ENCODE results near the gene KRT32.
"Not testable (repeated sequence)": the region's sequence is repeated elsewhere in the genome, so short reads cannot be mapped to it uniquely, and the experiment has no call there.

Gene KRT32

GRCh38 chr17:41424111-41424635 lies 43.0 kb downstream of the KRT32 start, which contains the start of gene KRT37:
KRT37 (minus strand) TSS chr17:41424585; CDS start chr17:41424523, 62 bp downstream.
- DNase-seq = no peak

GRCh38 chr17:41422586-41422985 lies 44.6 kb downstream of the KRT32 start:
- not testable (repeated sequence) for DNase-seq

GRCh38 chr17:41421617-41422016 lies 45.6 kb downstream of the KRT32 start:
- no peak for DNase-seq

GRCh38 chr17:41421116-41421515 lies 46.1 kb downstream of the KRT32 start:
- DNase-seq = no peak

- no peak for DNase-seq
Measured at GRCh38 chr17:41420134-41420533, 47.1 kb downstream of the KRT32 start.

- no peak for DNase-seq
Measured at GRCh38 chr17:41419716-41420115, 47.5 kb downstream of the KRT32 start.

GRCh38 chr17:41418116-41418860 lies 48.9 kb downstream of the KRT32 start:
- DNase-seq = no peak

GRCh38 chr17:41417576-41418015 lies 49.6 kb downstream of the KRT32 start:
- no peak for DNase-seq

- DNase-seq = no peak
Measured at GRCh38 chr17:41417127-41417526, 50.1 kb downstream of the KRT32 start.

GRCh38 chr17:41416479-41416878 lies 50.7 kb downstream of the KRT32 start:
- DNase-seq = no peak

GRCh38 chr17:41415833-41416335 lies 51.3 kb downstream of the KRT32 start:
- DNase-seq = no peak

GRCh38 chr17:41415411-41415810 lies 51.8 kb downstream of the KRT32 start:
- no peak for DNase-seq

- DNase-seq = no peak
Measured at GRCh38 chr17:41413982-41414381, 53.2 kb downstream of the KRT32 start.

- DNase-seq = no peak
Measured at GRCh38 chr17:41413353-41413957, 53.7 kb downstream of the KRT32 start.

GRCh38 chr17:41411072-41411840 lies 55.9 kb downstream of the KRT32 start:
- DNase-seq = no peak
